Neural cell (in vitro differentiated cells): ENCODE data around the gene SIK3. TPM values are rescaled to one million over a fixed set of nuclear protein-coding genes. Genes with fewer than 3 reads are reported as not detected.
"Not testable (repeated sequence)": the region's sequence is repeated elsewhere in the genome, so short reads cannot be mapped to it uniquely, and the experiment has no call there.

Experiments
- H2AFZ ChIP-seq: fragments of 200-600, 300-800 bp; sonication (generic), shearing (Covaris generic); 2 replicates; pipeline ENCODE4 v1.6.0; 2014; ENCODE audit warnings: low read depth, mild to moderate bottlenecking, antibody characterized with exemption, low read length, moderate library complexity
- H3F3A ChIP-seq: fragments of 200-600 bp; shearing (Covaris generic); 2 replicates; pipeline ENCODE4 v1.6.1; 2016; ENCODE audit warnings: mild to moderate bottlenecking, moderate library complexity, mixed read lengths, antibody characterized with exemption, low read length; ENCODE audit not compliant: insufficient read depth, poor library complexity, severe bottlenecking
- H3K27ac ChIP-seq: fragments of 200-600, 300-800 bp; sonication (generic), shearing (Covaris generic); 2 replicates; pipeline ENCODE4 v1.5.1; 2014; ENCODE audit warnings: mild to moderate bottlenecking, low read length, moderate library complexity
- H3K27me3 ChIP-seq: fragments of 300-800, 200-600 bp; sonication (generic), shearing (Covaris generic); 2 replicates; pipeline ENCODE4 v1.6.0; 2014; ENCODE audit warnings: mild to moderate bottlenecking, low read depth, low read length, moderate library complexity; ENCODE audit not compliant: insufficient read depth
- H3K36me3 ChIP-seq: fragments of 300-800, 200-600 bp; sonication (generic), shearing (Covaris generic); 2 replicates; pipeline ENCODE4 v1.5.1; 2014; ENCODE audit warnings: mild to moderate bottlenecking, antibody characterized with exemption, low read length, moderate library complexity; ENCODE audit not compliant: insufficient read depth
- H3K4me2 ChIP-seq: fragments of 300-800, 200-600 bp; sonication (generic), shearing (Covaris generic); 2 replicates; pipeline ENCODE4 v1.6.0; 2014; ENCODE audit warnings: mild to moderate bottlenecking, low read length
- H3K4me3 ChIP-seq: fragments of 300-800, 200-600 bp; sonication (generic), shearing (Covaris generic); 2 replicates; pipeline ENCODE4 v1.5.1; 2014; ENCODE audit warnings: mild to moderate bottlenecking, low read length, moderate library complexity
- H3K79me2 ChIP-seq: fragments of 200-600 bp; shearing (Covaris generic); replicated peaks from 2 replicates; pipeline ENCODE4 v1.6.0; 2014; ENCODE audit warnings: mild to moderate bottlenecking, low read length, moderate library complexity; ENCODE audit not compliant: insufficient read depth
- H3K9ac ChIP-seq: fragments of 300-800, 200-600 bp; sonication (generic), shearing (Covaris generic); 2 replicates; pipeline ENCODE4 v1.6.1; 2016; ENCODE audit warnings: mild to moderate bottlenecking, low read length, mixed read lengths
- H3K9me2 ChIP-seq: fragments of 200-600 bp; shearing (Covaris generic); 2 replicates; pipeline ENCODE4 v1.6.1; 2016; ENCODE audit warnings: mild to moderate bottlenecking, low read length, mixed read lengths; ENCODE audit not compliant: insufficient read depth
- H3K9me3 ChIP-seq: fragments of 200-600, 300-800 bp; sonication (generic), shearing (Covaris generic); 2 replicates; pipeline ENCODE4 v1.6.1; 2016; ENCODE audit warnings: mild to moderate bottlenecking, mixed run types, low read length, moderate library complexity, mixed read lengths
- H4K20me1 ChIP-seq: fragments of 200-600 bp; shearing (Covaris generic); 2 replicates; pipeline ENCODE4 v1.6.1; 2016; ENCODE audit warnings: mild to moderate bottlenecking, mixed run types; ENCODE audit not compliant: insufficient read depth
- CTCF ChIP-seq: fragments of 450-650 bp; IDR thresholded peaks from 2 replicates; pipeline ENCODE4 v1.5.1; 2014; ENCODE audit warnings: antibody characterized with exemption, mild to moderate bottlenecking, moderate library complexity; ENCODE audit not compliant: poor library complexity, severe bottlenecking
- EP300 ChIP-seq: fragments of 450-650 bp; conservative IDR thresholded peaks from 2 replicates; pipeline ENCODE4 v1.6.1; 2014; ENCODE audit warnings: antibody characterized with exemption, mild to moderate bottlenecking, moderate library complexity; ENCODE audit not compliant: poor library complexity, severe bottlenecking
- EZH2 ChIP-seq: fragments of 200-600, 300-800 bp; shearing (Covaris generic), sonication (generic); IDR thresholded peaks from 2 replicates; pipeline ENCODE4 v1.6.1; 2014; ENCODE audit warnings: antibody characterized with exemption, low read length, borderline replicate concordance, mild to moderate bottlenecking; ENCODE audit not compliant: insufficient read depth, poor library complexity, severe bottlenecking
- MXI1 ChIP-seq: fragments of 450-650 bp; conservative IDR thresholded peaks from 2 replicates; pipeline ENCODE4 v1.6.1; 2014; ENCODE audit warnings: antibody characterized with exemption, mild to moderate bottlenecking; ENCODE audit not compliant: poor library complexity, severe bottlenecking
- POLR2AphosphoS5 ChIP-seq: IDR thresholded peaks from 2 replicates; pipeline ENCODE4 v1.6.1; 2012
- RAD21 ChIP-seq: fragments of 450-650 bp; conservative IDR thresholded peaks from 2 replicates; pipeline ENCODE4 v1.6.1; 2014; ENCODE audit warnings: antibody characterized with exemption, mild to moderate bottlenecking, moderate library complexity
- SMC3 ChIP-seq: fragments of 450-650 bp; conservative IDR thresholded peaks from 2 replicates; pipeline ENCODE4 v1.6.1; 2014; ENCODE audit warnings: antibody characterized with exemption, mild to moderate bottlenecking, moderate library complexity; ENCODE audit not compliant: poor library complexity
- TAF1 ChIP-seq: IDR thresholded peaks from 2 replicates; pipeline ENCODE4 v1.6.1; 2012; ENCODE audit warnings: low read depth
- polyA plus RNA-seq: library from polyadenylated mRNA; depleted of rRNA; stranded (reverse); fragments of >200 nt; gene quantifications from 2 replicates; pipeline ENCODE4 v1.2.3, GENCODE V29; 2014
- TF ChIP-seq, protein P1 (sequence below): IDR thresholded peaks from 2 replicates; pipeline ENCODE4 v1.6.1; 2012; ENCODE audit warnings: borderline replicate concordance

Gene SIK3
- polyA plus RNA-seq, 1 donor from 2014 or later: 11.2 TPM

DNA sequence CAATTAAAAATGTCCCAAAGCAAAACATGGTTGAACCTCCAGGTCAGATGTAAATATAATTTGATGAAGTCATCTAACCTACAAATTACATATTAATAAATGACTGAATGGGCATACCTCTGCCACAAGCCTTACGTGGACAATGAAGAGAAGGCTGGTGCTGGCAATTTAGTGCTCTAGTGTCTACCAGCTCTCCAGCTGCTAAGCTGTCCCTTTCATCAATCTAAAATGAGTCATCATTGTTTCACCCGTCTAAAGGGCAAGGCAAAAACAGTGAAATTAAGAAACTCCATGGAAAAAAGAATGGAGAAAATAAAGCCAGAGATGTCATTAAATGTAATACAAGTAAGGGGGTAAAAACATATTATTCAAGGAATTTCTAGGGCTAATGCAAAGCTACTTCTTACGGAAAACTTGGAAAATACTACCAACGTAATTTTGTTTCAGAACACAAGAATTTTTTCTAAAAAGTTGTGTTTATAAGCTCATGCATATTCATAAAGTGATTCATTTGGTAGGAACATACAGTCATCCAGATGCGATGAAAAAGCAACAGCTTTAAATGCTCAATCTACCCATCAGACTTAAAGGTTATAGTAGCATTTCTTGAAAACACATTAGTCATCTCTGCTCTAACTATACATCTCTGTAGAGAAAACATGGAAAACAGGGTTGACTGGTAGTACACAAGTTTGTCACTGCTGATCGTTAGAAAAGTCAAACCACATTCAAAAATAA is 71.5 kb downstream of the SIK3 start:
- Histone ChIP-seq H3K4me2 (no peak overlapping the region), H3K4me3 (no peak overlapping the region)

GRCh38 chr11:117023707-117024106 is 74.5 kb downstream of the SIK3 start:
- not testable (repeated sequence) for H3F3A ChIP-seq, H3K27me3 ChIP-seq, H2AFZ ChIP-seq, H3K9me3 ChIP-seq, H3K9ac ChIP-seq, H3K36me3 ChIP-seq, H3K4me3 ChIP-seq, H3K9me2 ChIP-seq, H4K20me1 ChIP-seq, H3K27ac ChIP-seq, H3K4me2 ChIP-seq
- H3K79me2 ChIP-seq: peaks cover 16% of the 10 kb centered on the region

More for the DNA sequence above, 71.5 kb downstream of the SIK3 start:
- no peak overlapping the region for H2AFZ ChIP-seq
- H3K9ac ChIP-seq: no peak overlapping the region
- H3K9me3 ChIP-seq: no peaks in the 10 kb centered on the region
- no peaks in the 10 kb centered on the region for H3K36me3 ChIP-seq
- no peaks in the 10 kb centered on the region for H3K27me3 ChIP-seq
- H3F3A ChIP-seq: no peaks in the 10 kb centered on the region
- no peak overlapping the region for H3K27ac ChIP-seq
- peaks cover 11% of the 10 kb centered on the region for H3K79me2 ChIP-seq
- no peak for TF ChIP-seq EP300
- no peak for TF ChIP-seq SMC3
- no peak for TF ChIP-seq MXI1
- no peak for TF ChIP-seq TAF1
- no peak for TF ChIP-seq EZH2
- TF ChIP-seq, protein P1, sequence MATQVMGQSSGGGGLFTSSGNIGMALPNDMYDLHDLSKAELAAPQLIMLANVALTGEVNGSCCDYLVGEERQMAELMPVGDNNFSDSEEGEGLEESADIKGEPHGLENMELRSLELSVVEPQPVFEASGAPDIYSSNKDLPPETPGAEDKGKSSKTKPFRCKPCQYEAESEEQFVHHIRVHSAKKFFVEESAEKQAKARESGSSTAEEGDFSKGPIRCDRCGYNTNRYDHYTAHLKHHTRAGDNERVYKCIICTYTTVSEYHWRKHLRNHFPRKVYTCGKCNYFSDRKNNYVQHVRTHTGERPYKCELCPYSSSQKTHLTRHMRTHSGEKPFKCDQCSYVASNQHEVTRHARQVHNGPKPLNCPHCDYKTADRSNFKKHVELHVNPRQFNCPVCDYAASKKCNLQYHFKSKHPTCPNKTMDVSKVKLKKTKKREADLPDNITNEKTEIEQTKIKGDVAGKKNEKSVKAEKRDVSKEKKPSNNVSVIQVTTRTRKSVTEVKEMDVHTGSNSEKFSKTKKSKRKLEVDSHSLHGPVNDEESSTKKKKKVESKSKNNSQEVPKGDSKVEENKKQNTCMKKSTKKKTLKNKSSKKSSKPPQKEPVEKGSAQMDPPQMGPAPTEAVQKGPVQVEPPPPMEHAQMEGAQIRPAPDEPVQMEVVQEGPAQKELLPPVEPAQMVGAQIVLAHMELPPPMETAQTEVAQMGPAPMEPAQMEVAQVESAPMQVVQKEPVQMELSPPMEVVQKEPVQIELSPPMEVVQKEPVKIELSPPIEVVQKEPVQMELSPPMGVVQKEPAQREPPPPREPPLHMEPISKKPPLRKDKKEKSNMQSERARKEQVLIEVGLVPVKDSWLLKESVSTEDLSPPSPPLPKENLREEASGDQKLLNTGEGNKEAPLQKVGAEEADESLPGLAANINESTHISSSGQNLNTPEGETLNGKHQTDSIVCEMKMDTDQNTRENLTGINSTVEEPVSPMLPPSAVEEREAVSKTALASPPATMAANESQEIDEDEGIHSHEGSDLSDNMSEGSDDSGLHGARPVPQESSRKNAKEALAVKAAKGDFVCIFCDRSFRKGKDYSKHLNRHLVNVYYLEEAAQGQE: no peak
- no peak for TF ChIP-seq RAD21
- TF ChIP-seq CTCF: no peak
- TF ChIP-seq POLR2AphosphoS5: no peak
- H4K20me1 ChIP-seq: no peaks in the 10 kb centered on the region
- H3K9me2 ChIP-seq: no peaks in the 10 kb centered on the region
